Measurements from ENCODE around the gene RNU5B-1.
"Not testable (repeated sequence)": the region's sequence is repeated elsewhere in the genome, so short reads cannot be mapped to it uniquely, and the experiment has no call there.

Gene RNU5B-1

DNA sequence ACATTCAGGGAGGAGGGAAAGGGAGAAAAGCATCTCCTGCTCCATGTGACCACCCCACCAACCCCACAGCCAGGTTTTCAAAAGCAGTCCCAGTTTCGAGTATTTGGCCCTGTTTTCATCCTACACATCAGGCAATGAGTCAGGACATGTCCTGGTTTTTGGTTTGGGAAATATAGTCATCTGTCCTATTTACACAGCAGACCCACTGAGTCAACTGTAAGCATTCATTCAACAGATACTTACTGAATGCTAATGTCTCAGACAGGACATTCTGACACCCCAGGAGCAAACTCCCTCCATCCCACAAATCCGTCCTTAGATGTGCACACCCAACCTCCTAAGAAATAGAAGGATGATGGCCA is 40.4 kb downstream of the RNU5B-1 start:
- DNase-seq = no peak

DNA sequence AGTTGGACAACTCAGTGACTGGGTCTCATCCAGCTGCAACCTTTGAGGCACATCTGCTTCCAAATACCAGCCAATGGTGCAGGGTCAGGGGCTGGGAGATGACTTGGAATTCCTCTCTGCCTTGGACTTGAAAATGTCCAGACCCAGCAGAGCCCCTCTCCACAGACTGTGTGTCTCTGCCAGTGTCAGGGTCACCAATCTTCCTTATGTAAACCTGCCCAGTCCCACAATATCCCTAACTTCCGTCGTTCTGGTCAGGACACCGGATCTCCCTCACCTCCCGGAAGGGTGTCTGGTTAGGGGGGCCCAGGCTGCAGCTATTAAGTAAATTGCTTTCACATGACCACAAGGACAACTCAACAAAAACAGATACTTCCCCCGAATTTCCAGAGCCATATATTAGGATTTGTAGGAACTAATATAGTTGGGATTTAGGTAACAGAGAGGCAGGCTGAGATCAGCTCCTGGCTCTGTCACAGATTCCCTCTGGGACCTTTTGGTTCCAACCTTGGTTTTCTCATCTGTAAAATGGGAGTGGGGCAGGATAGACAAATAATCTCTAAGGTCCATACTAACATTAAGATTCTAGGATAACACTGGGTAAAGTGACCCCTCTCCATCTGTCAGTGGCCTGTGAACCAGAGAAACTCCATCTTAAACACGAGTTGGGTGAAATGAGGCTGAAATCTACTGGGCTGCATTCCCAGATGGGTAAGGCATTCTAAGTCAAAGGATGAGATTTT is 42.5 kb downstream of the RNU5B-1 start:
- no peak for DNase-seq

DNA sequence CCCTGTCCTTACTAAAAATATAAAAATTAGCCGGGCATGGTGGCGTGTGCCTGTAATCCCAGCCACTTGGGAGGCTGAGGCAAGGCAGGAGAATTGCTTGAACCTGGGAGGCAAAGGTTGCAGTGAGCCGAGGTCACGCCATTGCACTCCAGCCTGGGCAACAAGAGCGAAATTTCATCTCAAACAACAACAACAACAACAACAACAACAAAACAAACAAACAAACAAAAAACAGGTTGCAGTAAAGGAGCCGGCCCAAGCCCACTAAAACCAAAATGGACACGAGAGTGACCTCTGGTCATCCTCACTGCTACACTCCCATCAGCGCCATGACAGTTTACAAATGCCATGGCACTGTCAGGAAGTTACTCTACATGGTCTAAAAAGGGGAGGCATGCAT is 43.3 kb downstream of the RNU5B-1 start:
- not testable (repeated sequence) for DNase-seq

DNA sequence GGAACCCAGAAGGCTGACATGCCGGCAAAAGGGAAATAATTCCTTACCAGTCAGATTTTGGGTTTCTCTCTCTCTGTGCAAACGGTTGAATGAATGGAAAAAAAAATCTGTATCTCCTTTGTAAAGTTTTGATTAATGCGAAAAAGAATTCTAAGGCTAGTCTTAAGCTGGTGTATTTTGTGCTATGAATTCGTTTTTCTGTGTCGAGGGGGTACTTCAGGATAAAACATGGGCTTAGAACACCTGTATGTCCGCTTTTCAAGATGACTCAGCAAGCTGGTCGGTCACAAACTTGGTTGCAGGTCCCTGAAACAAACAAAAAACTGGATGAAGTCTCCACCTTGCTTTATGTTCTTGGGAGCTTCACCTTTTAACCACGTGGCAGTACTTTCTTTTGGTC is 44.9 kb downstream of the RNU5B-1 start:
- no peak for DNase-seq

DNA sequence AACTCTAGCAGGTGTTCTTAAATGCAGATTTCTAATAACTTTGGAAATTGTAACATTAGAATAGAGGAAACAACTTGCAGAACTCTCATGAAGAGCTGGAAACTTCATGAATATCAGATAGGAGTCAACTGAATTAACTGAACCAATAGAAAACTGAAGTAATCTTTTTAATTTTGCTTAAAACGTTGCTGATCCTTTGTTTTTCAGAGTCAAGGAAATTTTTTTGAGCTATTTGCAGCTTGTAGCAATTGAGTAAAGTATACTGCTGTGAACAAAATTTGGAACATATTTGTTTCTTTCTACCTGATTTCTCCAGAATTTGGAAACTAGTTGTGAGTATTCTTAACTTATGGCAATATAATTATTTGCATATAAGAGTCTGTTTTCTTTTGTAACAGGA is 47.5 kb downstream of the RNU5B-1 start:
- DNase-seq = not testable (repeated sequence)

Data from NCI-H69 (cell line).